Rectal smooth muscle tissue (tissue), 1 donor: Measurements from ENCODE around the gene UGGT1.

Experiments
- H3K27ac ChIP-seq: one replicate; pipeline ENCODE4 v1.7.0; 2013; ENCODE audit warnings: low read depth, low read length, inconsistent platforms
- H3K27me3 ChIP-seq: one replicate; pipeline ENCODE4 v1.7.0; 2013; ENCODE audit warnings: low read length; ENCODE audit not compliant: control insufficient read depth, insufficient read depth
- H3K36me3 ChIP-seq: one replicate; pipeline ENCODE4 v1.7.0; 2013; ENCODE audit warnings: low read length; ENCODE audit not compliant: control insufficient read depth, insufficient read depth
- H3K4me1 ChIP-seq: one replicate; pipeline ENCODE4 v1.7.0; 2013; ENCODE audit warnings: low read length; ENCODE audit not compliant: control insufficient read depth, insufficient read depth
- H3K4me3 ChIP-seq: one replicate; pipeline ENCODE4 v1.7.0; 2013; ENCODE audit warnings: low read length
- H3K9ac ChIP-seq: one replicate; pipeline ENCODE4 v1.7.0; 2013; ENCODE audit warnings: low read length

Gene UGGT1

GRCh38 chr2:128134573-128134972 is 43.6 kb downstream of the UGGT1 start:
- Histone ChIP-seq H3K4me1 (no peaks in the 10 kb centered on the region), H3K27me3 (no peaks in the 10 kb centered on the region), H3K27ac (no peak overlapping the region), H3K4me3 (no peak overlapping the region), H3K9ac (no peak overlapping the region), H3K36me3 (peaks cover 6% of the 10 kb centered on the region)

- Histone ChIP-seq H3K27me3 (no peaks in the 10 kb centered on the region), H3K27ac (no peak overlapping the region), H3K9ac (no peak overlapping the region), H3K36me3 (peaks cover 6% of the 10 kb centered on the region), H3K4me1 (no peaks in the 10 kb centered on the region), H3K4me3 (no peak overlapping the region)
Observed at GRCh38 chr2:128137094-128137616, 46.2 kb downstream of the UGGT1 start.

GRCh38 chr2:128139624-128140023 is 48.6 kb downstream of the UGGT1 start:
- Histone ChIP-seq H3K4me1 (no peaks in the 10 kb centered on the region), H3K36me3 (peaks cover 3% of the 10 kb centered on the region), H3K4me3 (no peak overlapping the region), H3K9ac (no peak overlapping the region), H3K27me3 (no peaks in the 10 kb centered on the region), H3K27ac (no peak overlapping the region)

GRCh38 chr2:128145651-128146050 is 54.7 kb downstream of the UGGT1 start:
- Histone ChIP-seq H3K36me3 (peaks cover 11% of the 10 kb centered on the region), H3K27me3 (no peaks in the 10 kb centered on the region), H3K9ac (no peak overlapping the region)

GRCh38 chr2:128153786-128154185 is 62.8 kb downstream of the UGGT1 start:
- Histone ChIP-seq H3K9ac (no peak overlapping the region), H3K27me3 (no peaks in the 10 kb centered on the region), H3K4me3 (no peak overlapping the region), H3K4me1 (no peaks in the 10 kb centered on the region), H3K27ac (no peak overlapping the region), H3K36me3 (peaks cover 12% of the 10 kb centered on the region)

More at GRCh38 chr2:128145651-128146050, 54.7 kb downstream of the UGGT1 start:
- Histone ChIP-seq H3K4me3 (no peak overlapping the region), H3K27ac (no peak overlapping the region), H3K4me1 (no peaks in the 10 kb centered on the region)

GRCh38 chr2:128154225-128154624 is 63.2 kb downstream of the UGGT1 start:
- Histone ChIP-seq H3K4me1 (no peaks in the 10 kb centered on the region), H3K9ac (no peak overlapping the region), H3K36me3 (peaks cover 12% of the 10 kb centered on the region), H3K27ac (no peak overlapping the region), H3K4me3 (no peak overlapping the region), H3K27me3 (no peaks in the 10 kb centered on the region)

GRCh38 chr2:128155970-128156369 is 65.0 kb downstream of the UGGT1 start:
- no peak overlapping the region for H3K9ac ChIP-seq
- H3K27ac ChIP-seq: no peak overlapping the region
- H3K27me3 ChIP-seq: no peaks in the 10 kb centered on the region
- no peaks in the 10 kb centered on the region for H3K4me1 ChIP-seq
- H3K36me3 ChIP-seq: peaks cover 13% of the 10 kb centered on the region
- H3K4me3 ChIP-seq: no peak overlapping the region

- Histone ChIP-seq H3K4me1 (no peaks in the 10 kb centered on the region), H3K9ac (no peak overlapping the region), H3K27me3 (no peaks in the 10 kb centered on the region), H3K27ac (no peak overlapping the region), H3K36me3 (peaks cover 14% of the 10 kb centered on the region), H3K4me3 (no peak overlapping the region)
Observed at GRCh38 chr2:128156812-128157211, 65.8 kb downstream of the UGGT1 start.

GRCh38 chr2:128157644-128158043 is 66.6 kb downstream of the UGGT1 start:
- H3K36me3 ChIP-seq: peaks cover 18% of the 10 kb centered on the region
- H3K4me3 ChIP-seq: no peak overlapping the region
- H3K27me3 ChIP-seq: no peaks in the 10 kb centered on the region
- no peaks in the 10 kb centered on the region for H3K4me1 ChIP-seq
- no peak overlapping the region for H3K9ac ChIP-seq
- no peak overlapping the region for H3K27ac ChIP-seq

- no peak overlapping the region for H3K4me3 ChIP-seq
- H3K4me1 ChIP-seq: no peaks in the 10 kb centered on the region
- peaks cover 21% of the 10 kb centered on the region for H3K36me3 ChIP-seq
- H3K27me3 ChIP-seq: no peaks in the 10 kb centered on the region
- H3K27ac ChIP-seq: no peak overlapping the region
- no peak overlapping the region for H3K9ac ChIP-seq
Observed at GRCh38 chr2:128158176-128158575, 67.2 kb downstream of the UGGT1 start.

GRCh38 chr2:128159437-128159836 is 68.4 kb downstream of the UGGT1 start:
- H3K27me3 ChIP-seq: no peaks in the 10 kb centered on the region
- peaks cover 21% of the 10 kb centered on the region for H3K36me3 ChIP-seq
- no peak overlapping the region for H3K9ac ChIP-seq
- no peaks in the 10 kb centered on the region for H3K4me1 ChIP-seq
- H3K4me3 ChIP-seq: no peak overlapping the region
- H3K27ac ChIP-seq: no peak overlapping the region

GRCh38 chr2:128160616-128161275 is 69.7 kb downstream of the UGGT1 start:
- Histone ChIP-seq H3K36me3 (peaks cover 23% of the 10 kb centered on the region), H3K4me3 (no peak overlapping the region), H3K27me3 (no peaks in the 10 kb centered on the region), H3K9ac (no peak overlapping the region), H3K4me1 (no peaks in the 10 kb centered on the region), H3K27ac (no peak overlapping the region)

- no peak overlapping the region for H3K4me3 ChIP-seq
- no peak overlapping the region for H3K27ac ChIP-seq
- H3K36me3 ChIP-seq: peaks cover 19% of the 10 kb centered on the region
- no peaks in the 10 kb centered on the region for H3K4me1 ChIP-seq
- H3K27me3 ChIP-seq: no peaks in the 10 kb centered on the region
- H3K9ac ChIP-seq: no peak overlapping the region
Observed at GRCh38 chr2:128162266-128162665, 71.3 kb downstream of the UGGT1 start.
